Stimulated activated naive B cell treated with anti-CD40 and anti-IgM and Interleukin-4, amounts not matched to agents 10 μg/mL and 1 μg/mL and 100 μg/mL, for 72 hours (primary cell): ENCODE data around the gene SLC14A1.

Experiments
- ATAC-seq, 2 donors: fragments of 150-1000 bp; cut with Tn5 transposase; replicated peaks; 2 replicates each; pipeline ENCODE4 v1.10.0; 2021; ENCODE audit warnings: moderate library complexity in 1 of 2
- DNase-seq: peaks from one replicate; pipeline ENCODE4 v3.0.0; 2021
- H3K27ac Mint-ChIP-seq: one replicate; pipeline ENCODE4 v1.8.0; 2022; ENCODE audit warnings: mild to moderate bottlenecking, mixed read lengths
- H3K27me3 Mint-ChIP-seq, 2 donors: one replicate each; pipeline ENCODE4 v1.8.0; 2022; ENCODE audit warnings: mixed read lengths in 2 of 2
- H3K36me3 Mint-ChIP-seq, 2 donors: one replicate each; pipeline ENCODE4 v1.8.0; 2022; ENCODE audit warnings: mixed read lengths in 2 of 2, mild to moderate bottlenecking in 1 of 2
- H3K4me1 Mint-ChIP-seq, 2 donors: one replicate each; pipeline ENCODE4 v1.8.0; 2022; ENCODE audit warnings: mixed read lengths in 2 of 2, mild to moderate bottlenecking in 1 of 2
- H3K4me3 Mint-ChIP-seq, 2 donors: one replicate each; pipeline ENCODE4 v1.8.0; 2022; ENCODE audit warnings: mild to moderate bottlenecking in 2 of 2, mixed read lengths in 2 of 2, moderate library complexity in 1 of 2
- H3K9me3 Mint-ChIP-seq, 2 donors: one replicate each; pipeline ENCODE4 v1.8.0; 2022; ENCODE audit warnings: mixed read lengths in 2 of 2, mild to moderate bottlenecking in 1 of 2

Gene SLC14A1

DNA sequence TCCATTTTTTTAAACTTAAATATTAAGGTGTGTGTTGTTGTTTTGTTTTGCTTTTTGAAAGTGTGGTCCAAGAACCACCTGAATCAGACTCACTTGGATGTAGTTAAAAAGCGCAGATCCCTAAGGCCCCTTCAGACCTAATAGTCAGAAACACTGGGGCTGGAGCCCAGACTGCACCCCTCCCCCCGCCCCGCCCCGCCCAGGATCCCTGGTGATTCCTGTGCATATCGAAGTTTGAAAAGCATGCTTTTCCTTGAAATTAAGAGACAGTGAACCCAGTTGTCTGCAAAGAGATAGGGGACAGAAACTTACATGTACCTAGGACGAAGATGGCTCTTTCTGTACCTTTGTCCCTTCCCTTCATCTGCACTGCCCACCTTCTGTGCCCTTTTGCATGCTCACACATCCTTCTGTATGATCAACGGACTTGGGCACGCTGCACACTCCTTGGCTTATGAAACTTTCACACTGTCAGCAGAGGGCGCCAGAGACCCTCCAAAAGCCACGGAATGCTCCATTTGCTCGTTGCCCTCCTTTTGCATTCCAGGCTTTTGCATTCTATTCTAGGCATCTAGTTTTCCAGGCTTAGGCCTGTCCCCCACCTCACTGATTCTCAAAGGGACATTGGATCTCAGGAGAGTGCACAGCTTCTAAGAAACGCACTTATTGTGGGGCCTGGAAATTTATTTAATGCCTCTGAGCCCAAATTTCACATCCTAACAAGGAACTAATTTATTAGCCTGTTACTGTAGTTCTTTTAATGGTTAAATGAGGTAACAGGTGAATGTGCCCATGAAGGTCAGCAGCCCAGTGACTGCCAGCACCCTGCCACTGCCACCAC lies 32.8 kb upstream of the SLC14A1 start:
- no peak overlapping the region for H3K27ac Mint-ChIP-seq
- H3K9me3 Mint-ChIP-seq = peaks cover 9 to 11% of the 10 kb centered on the region in 2 donors
- peak overlapping the region; percentile 32 to 61 for H3K4me3 Mint-ChIP-seq
- H3K36me3 Mint-ChIP-seq = peaks cover 8 to 28% of the 10 kb centered on the region in 2 donors
- peaks cover 33 to 39% of the 10 kb centered on the region in 2 donors for H3K4me1 Mint-ChIP-seq
- peaks cover 11 to 15% of the 10 kb centered on the region in 2 donors for H3K27me3 Mint-ChIP-seq
- no peak for ATAC-seq
- peak; percentile 40 for DNase-seq

DNA sequence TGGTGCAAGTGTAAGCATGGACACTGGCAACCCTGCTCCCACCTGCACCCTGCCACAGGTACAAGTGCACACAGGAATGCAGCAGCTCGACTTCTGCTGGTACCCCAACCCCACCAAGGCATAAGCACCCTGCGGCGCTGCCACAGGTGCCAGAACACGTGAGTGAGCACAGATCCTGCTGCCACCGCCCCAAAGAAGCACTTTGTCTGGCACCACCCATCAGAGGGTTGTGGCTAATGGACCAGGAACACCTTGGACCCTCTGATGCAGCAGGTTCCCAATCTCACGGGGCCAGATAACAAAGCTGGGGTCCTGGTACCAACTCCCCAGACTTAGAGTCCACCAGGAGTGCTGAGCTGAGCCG lies 32.2 kb upstream of the SLC14A1 start:
- DNase-seq (no peak), ATAC-seq (no peak)
- no peak overlapping the region for H3K27ac Mint-ChIP-seq
- peaks cover 28 to 33% of the 10 kb centered on the region in 2 donors for H3K4me1 Mint-ChIP-seq
- H3K36me3 Mint-ChIP-seq = peaks cover 8 to 28% of the 10 kb centered on the region in 2 donors
- peaks cover 9 to 13% of the 10 kb centered on the region in 2 donors for H3K9me3 Mint-ChIP-seq
- H3K4me3 Mint-ChIP-seq = no peak overlapping the region
- peaks cover 11 to 15% of the 10 kb centered on the region in 2 donors for H3K27me3 Mint-ChIP-seq

DNA sequence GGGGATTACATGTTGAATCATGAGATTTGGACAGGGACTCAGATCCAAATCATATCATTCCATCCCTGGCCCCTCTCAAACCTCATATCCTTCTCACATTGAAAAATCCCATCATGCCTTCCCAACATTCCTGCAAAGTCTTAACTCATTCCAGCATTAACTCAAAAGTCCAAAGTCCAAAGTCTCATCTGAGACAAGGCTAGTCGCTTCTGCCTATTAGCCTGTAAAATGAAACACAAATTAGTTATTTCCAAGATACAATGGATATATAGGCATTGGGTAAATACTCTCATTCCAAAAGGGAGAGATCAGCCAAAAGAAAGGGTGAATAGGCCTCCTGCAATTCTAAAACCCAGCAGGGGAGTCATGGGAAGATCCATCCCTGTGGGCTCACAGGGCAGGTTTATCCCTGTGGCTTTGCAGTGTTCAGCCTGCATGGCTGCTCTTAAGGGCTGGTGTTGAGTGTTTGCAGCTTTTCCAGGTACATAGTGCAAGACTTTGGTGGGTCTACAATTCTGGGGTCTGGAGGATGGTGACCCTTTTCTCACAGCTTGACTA lies 21.2 kb upstream of the SLC14A1 start:
- H3K27me3 Mint-ChIP-seq = no peaks in the 10 kb centered on the region

DNA sequence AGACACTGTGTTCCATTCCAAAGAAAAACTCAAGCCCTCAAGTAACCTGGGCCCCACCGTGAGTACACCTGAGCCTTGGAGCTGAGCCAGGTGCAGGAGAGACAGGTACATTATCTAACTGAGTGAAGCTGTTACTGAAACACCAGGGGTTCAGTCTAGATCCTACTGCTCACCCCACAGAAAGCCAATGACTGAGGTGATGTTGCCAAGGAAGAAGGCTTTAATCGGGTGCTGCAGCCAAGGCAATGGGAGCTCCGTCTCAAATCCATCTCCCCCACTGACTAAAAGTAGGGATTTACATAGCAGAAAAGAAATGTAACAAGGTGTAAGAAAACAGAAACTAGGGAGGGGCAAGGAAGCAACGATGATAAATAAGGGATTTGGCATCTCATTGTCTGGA lies 15.2 kb upstream of the SLC14A1 start:
- no peaks in the 10 kb centered on the region for H3K27me3 Mint-ChIP-seq
- peaks cover 19 to 23% of the 10 kb centered on the region in 2 donors for H3K9me3 Mint-ChIP-seq
- ATAC-seq = no peak
- H3K4me3 Mint-ChIP-seq = no peak overlapping the region
- no peak for DNase-seq
- H3K36me3 Mint-ChIP-seq = peaks cover 18 to 33% of the 10 kb centered on the region in 2 donors
- no peak overlapping the region for H3K27ac Mint-ChIP-seq
- no peaks in the 10 kb centered on the region for H3K4me1 Mint-ChIP-seq

More for the DNA sequence above, 21.2 kb upstream of the SLC14A1 start:
- Mint-ChIP-seq H3K27ac (no peak overlapping the region), H3K36me3 (peaks cover 19 to 43% of the 10 kb centered on the region in 2 donors), H3K4me1 (no peaks in the 10 kb centered on the region), H3K4me3 (no peak overlapping the region), H3K9me3 (peaks cover 32 to 34% of the 10 kb centered on the region in 2 donors)
- ATAC-seq = no peak
- DNase-seq = no peak

DNA sequence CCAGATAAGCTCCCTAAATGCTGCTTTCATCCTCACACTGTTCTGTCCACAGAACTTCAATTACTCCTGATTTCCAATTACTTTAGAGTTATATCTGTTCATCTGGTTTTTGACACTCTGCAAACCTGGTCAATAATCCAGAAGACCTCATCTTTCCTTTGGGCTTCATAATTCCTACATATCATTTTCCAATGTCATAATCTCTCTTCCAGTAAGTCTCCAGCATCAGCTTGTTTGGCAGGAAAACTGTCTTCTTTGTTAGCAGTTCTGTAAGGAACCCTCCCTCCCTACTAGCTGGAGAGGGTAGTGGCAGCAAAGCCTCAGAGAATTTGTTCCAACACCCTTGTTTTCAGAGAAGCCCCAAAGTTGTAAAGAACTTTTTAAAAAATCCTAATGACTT lies 11.9 kb upstream of the SLC14A1 start:
- ATAC-seq (no peak), DNase-seq (no peak)
- Mint-ChIP-seq H3K4me1 (peaks cover 0 to 2% of the 10 kb centered on the region in 2 donors), H3K9me3 (peaks cover 13 to 17% of the 10 kb centered on the region in 2 donors), H3K4me3 (no peak overlapping the region), H3K27ac (no peak overlapping the region), H3K36me3 (peaks cover 10 to 18% of the 10 kb centered on the region in 2 donors), H3K27me3 (no peaks in the 10 kb centered on the region)

DNA sequence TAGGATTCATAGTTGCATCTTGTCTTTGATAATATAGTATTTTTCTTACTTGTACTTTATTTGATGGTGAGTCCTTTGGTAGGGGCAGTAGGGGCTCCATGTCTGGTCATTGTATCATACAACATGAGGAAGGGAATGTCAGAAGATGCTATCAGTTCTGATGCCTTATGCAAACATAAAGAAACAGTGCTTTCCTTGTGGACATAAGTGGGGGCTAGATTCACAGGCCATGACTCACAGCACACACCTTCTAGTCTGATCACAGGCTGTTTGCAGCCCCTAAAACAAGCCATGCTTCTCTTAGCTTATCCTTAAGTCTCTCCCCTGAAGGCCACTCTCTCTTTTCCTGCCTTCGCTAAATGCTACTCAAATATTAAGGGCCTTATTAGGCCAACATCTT lies 10.7 kb upstream of the SLC14A1 start:
- no peak for ATAC-seq
- no peaks in the 10 kb centered on the region for H3K27me3 Mint-ChIP-seq

DNA sequence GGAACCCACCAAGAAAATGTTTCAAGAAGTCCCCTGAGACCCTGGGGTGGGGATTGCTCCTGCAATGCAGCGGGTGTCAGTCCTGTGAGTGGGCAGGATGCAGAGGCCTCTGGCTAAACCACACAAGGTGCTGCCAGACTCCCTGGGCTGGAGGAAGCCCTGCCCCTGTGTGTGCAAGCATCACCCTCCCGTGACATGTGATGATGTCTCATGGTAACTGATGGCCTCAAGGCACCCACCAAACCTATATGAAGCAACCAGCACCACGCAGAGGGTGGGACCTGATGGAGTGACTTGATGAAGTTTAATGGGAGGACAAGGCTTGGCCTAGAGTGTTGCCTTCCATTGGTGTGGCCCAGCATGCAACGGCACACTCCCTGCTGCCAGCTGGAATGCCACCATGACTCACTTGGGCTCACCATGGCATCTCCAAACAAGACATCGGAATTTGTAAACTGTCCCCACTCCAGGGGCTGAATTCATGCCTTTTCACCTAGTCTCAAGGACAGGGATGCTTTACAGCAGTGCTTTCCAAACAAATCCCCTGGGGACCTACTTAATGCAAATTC lies 8.7 kb upstream of the SLC14A1 start:
- Mint-ChIP-seq H3K4me3 (no peak overlapping the region), H3K36me3 (peaks cover 2 to 4% of the 10 kb centered on the region in 2 donors), H3K9me3 (peaks cover 0 to 6% of the 10 kb centered on the region in 2 donors), H3K4me1 (peaks cover 0 to 2% of the 10 kb centered on the region in 2 donors), H3K27ac (no peak overlapping the region), H3K27me3 (no peaks in the 10 kb centered on the region)
- DNase-seq = no peak
- peak in 1 of 2 donors; percentile 23 for ATAC-seq

More for the DNA sequence above, 10.7 kb upstream of the SLC14A1 start:
- no peak for DNase-seq
- Mint-ChIP-seq H3K4me3 (no peak overlapping the region), H3K27ac (no peak overlapping the region), H3K4me1 (peaks cover 0 to 2% of the 10 kb centered on the region in 2 donors), H3K9me3 (peaks cover 8 to 13% of the 10 kb centered on the region in 2 donors), H3K36me3 (peaks cover 8 to 12% of the 10 kb centered on the region in 2 donors)

DNA sequence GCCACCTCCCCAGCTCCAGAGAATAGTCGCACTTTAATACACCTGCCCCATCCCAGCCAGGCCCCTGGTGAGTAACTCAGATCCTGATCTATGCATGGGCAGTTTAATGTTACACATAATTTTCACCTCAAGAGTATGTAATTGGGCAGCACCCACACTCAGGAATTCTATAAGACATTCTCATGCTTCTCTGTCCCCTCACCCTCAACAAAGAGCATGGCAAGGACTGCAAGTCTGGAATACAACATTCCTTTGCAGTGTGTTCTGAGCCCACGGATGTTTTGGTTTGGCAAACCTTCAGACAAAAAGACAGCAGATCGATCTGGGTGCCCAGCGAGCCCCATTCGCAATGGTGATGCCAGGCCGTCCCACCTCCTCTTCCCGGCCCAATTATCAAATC lies 4.9 kb upstream of the SLC14A1 start:
- Mint-ChIP-seq H3K36me3 (no peaks in the 10 kb centered on the region), H3K27ac (no peak overlapping the region), H3K4me3 (no peak overlapping the region), H3K4me1 (peaks cover 0 to 2% of the 10 kb centered on the region in 2 donors), H3K9me3 (no peaks in the 10 kb centered on the region), H3K27me3 (peaks cover 0 to 7% of the 10 kb centered on the region in 2 donors)
- ATAC-seq = no peak
- DNase-seq = no peak

DNA sequence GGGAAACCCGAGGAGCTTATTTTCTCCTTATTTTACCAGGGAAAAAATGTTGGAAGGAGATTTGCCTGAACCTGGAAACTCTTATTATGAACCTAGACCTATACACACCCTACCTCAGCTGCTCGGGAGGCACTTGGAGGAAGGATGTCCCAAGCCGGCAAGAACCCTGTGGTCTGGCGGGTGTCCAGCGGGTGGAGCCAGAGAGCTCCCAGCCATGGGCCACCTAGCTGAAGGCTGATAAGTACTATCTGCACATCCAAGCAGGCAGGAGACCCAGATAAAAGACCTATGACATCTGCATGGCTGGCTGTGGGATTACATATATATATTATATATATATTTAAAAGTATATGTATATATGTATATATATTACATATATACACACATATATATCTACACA lies 1.1 kb upstream of the SLC14A1 start:
- ATAC-seq (peak; percentile 94 to 98), DNase-seq (peak; percentile 55)
- Mint-ChIP-seq H3K36me3 (no peaks in the 10 kb centered on the region), H3K4me1 (no peaks in the 10 kb centered on the region), H3K27me3 (peaks cover 0 to 7% of the 10 kb centered on the region in 2 donors), H3K9me3 (no peaks in the 10 kb centered on the region), H3K27ac (no peak overlapping the region), H3K4me3 (no peak overlapping the region)

DNA sequence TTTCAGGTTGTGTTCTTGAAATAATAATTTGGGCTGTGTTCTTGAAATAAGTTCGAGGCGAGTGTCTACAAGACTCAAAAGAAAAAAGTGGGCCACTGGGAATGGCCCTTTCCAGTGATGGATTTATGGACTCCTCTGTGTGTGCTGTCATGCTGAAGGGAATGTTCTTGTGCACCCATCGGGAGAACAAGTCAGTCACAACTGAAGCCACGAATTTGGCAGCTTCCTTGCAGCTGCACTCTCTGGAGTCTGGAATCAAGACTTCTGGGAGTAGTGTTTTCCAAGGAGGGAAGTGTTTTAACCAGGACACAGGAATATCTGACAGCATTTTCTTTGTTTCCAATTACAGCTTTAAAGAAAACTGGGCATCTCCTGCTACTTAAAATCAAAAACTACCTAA lies 620 bp downstream of the SLC14A1 start:
- Mint-ChIP-seq H3K27ac (no peak overlapping the region), H3K27me3 (peaks cover 0 to 7% of the 10 kb centered on the region in 2 donors), H3K4me1 (no peaks in the 10 kb centered on the region), H3K9me3 (no peaks in the 10 kb centered on the region), H3K4me3 (no peak overlapping the region), H3K36me3 (no peaks in the 10 kb centered on the region)
- DNase-seq (no peak), ATAC-seq (no peak)

DNA sequence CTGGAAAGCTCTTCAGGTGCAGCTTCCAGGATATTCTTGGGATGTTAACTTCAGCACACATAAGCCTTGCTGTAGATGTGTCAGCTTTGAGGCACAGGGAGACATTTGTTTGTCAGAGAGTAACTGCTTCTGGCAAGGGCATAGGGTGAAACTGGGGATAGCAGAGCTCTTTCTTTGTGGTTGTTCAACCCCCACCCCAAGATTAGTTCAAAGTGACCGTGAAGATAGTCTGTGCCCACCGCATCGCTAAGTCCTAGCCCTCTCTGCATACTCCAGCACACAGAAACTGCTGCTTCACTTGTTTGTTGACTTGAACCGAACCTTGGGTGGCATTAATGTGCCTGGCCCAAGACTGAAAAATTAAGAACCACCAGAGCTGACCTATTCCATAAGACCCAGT lies 1.4 kb downstream of the SLC14A1 start:
- no peak overlapping the region for H3K27ac Mint-ChIP-seq
- ATAC-seq (no peak), DNase-seq (no peak)
- peaks cover 0 to 7% of the 10 kb centered on the region in 2 donors for H3K27me3 Mint-ChIP-seq
- no peaks in the 10 kb centered on the region for H3K4me1 Mint-ChIP-seq
- H3K9me3 Mint-ChIP-seq = no peaks in the 10 kb centered on the region
- no peaks in the 10 kb centered on the region for H3K36me3 Mint-ChIP-seq
- no peak overlapping the region for H3K4me3 Mint-ChIP-seq

DNA sequence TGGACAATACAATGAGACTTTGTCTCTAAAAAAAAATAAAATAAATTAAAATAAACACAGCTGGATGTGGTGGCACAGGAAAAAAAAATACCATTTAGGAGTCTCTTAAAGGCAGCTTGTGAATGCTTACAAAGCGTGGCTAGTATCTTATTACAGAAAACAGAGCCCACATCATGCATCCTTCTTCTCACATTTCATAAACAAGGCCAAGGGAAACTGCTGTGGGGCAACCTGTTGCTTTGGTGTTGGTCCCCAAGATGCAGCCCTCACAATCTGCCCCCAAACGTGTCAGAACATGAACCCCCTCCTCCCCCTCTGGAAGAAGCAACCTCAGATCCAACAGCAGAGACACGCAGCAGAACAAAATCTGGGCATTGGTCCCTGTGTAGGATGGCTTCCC lies 2.6 kb downstream of the SLC14A1 start:
- Mint-ChIP-seq H3K27me3 (peaks cover 0 to under 1% of the 10 kb centered on the region in 2 donors), H3K4me3 (no peak overlapping the region), H3K27ac (no peak overlapping the region), H3K9me3 (no peaks in the 10 kb centered on the region), H3K4me1 (no peaks in the 10 kb centered on the region), H3K36me3 (no peaks in the 10 kb centered on the region)
- DNase-seq (no peak), ATAC-seq (no peak)

DNA sequence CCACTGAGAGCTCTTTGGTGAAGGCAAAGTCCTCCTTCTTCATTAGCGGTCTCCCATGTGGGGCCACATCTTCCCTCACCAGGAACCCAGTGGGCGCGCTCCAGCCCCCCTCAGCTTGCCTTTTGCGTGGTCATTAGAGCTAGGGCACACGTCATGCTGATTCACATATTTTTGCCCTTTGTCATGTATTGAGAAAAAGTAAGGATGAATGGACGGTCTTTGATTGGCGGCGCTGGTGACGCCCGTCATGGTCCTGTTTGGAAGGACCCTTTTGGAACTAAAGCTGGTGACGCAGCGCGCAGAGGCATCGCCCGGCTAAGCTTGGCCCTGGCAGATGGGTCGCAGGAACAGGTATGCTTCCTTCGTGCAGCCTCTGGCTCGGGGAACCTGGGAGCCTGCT lies 3.1 kb downstream of the SLC14A1 start:
- DNase-seq (no peak), ATAC-seq (no peak)
- Mint-ChIP-seq H3K27me3 (no peaks in the 10 kb centered on the region), H3K9me3 (no peaks in the 10 kb centered on the region), H3K27ac (no peak overlapping the region), H3K36me3 (no peaks in the 10 kb centered on the region), H3K4me1 (no peaks in the 10 kb centered on the region), H3K4me3 (no peak overlapping the region)

DNA sequence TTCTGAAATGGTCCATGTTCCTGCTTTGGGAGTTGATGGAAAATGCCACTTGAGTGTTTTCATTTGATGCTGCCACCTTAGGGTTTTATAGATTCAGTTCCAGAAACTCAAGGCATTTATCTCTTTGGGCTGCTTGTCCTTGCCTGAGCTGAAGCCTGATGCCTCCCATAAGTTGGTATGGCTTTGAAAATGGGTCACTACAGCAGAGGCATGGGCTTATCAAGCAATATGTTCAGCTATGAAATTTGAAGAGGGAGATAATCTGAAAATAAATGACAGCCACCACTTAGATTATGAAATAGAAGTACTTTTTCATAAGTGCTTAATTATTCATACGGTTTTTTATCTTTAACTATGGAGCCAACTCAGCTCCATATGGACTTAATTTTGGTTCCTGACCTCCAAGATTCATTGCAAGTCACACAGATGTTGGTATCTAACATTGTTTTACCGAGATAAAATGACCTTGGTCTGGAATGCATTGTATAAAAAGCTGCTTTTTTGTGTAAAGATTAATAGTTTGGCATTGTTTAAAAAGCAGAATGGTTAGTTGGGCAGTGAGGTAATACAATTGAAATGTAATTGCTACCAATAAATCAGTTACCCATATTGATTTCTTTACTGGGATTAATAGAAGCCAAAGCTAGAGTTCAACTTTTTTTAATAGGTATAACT lies 4.5 kb downstream of the SLC14A1 start:
- ATAC-seq (no peak), DNase-seq (no peak)
- H3K9me3 Mint-ChIP-seq = no peaks in the 10 kb centered on the region
- no peak overlapping the region for H3K27ac Mint-ChIP-seq
- H3K4me1 Mint-ChIP-seq = no peaks in the 10 kb centered on the region
- H3K27me3 Mint-ChIP-seq = no peaks in the 10 kb centered on the region
- H3K4me3 Mint-ChIP-seq = no peak overlapping the region
- H3K36me3 Mint-ChIP-seq = no peaks in the 10 kb centered on the region
